K562 (cell line): Measurements from ENCODE around the gene TOM1. TPM values are rescaled to one million over a fixed set of nuclear protein-coding genes. Genes with fewer than 3 reads are reported as not detected.

Experiments used
- CBFB ChIP-seq: sonication (generic); formaldehyde crosslinking; IDR thresholded peaks from 2 replicates; pipeline ENCODE4 v1.4.0; 2020; ENCODE audit warnings: mild to moderate bottlenecking, missing genetic modification reagents
- KDM1A ChIP-seq, 2 experiments: fragments of 450-650 bp; IDR thresholded peaks; 2 replicates each; pipeline ENCODE4 v1.6.1; 2016; ENCODE audit warnings: mild to moderate bottlenecking in 2 of 2
- PHF21A ChIP-seq: fragments of 450-650 bp; IDR thresholded peaks from 2 replicates; pipeline ENCODE4 v1.6.1; 2017; ENCODE audit warnings: low read depth, borderline replicate concordance
- polyA plus RNA-seq, 8 experiments: library from polyadenylated mRNA; depleted of rRNA in 4 of 8; stranded (reverse) in 5 of 8; unstranded in 3 of 8; fragments of >200 nt; fragmentation: Nextera tagmentation in 2 of 8; fragmentation: Illumina TruSeq in 1 of 8; extraction: Ambion mirVana in 2 of 8; extraction: Trizol in 1 of 8; gene quantifications; 2 replicates each; pipeline versions ENCODE4 v1.2.1 to v1.2.3, GENCODE V29; 2011 to 2014; ENCODE audit warnings: inconsistent platforms in 1 of 8, missing spikeins in 1 of 8
- total RNA-seq, 7 experiments: library from RNA; depleted of rRNA in 6 of 7; stranded (reverse); fragments of >200 nt in 6 of 7; fragmentation: Illumina TruSeq in 2 of 7; extraction: Trizol in 2 of 7; gene quantifications; 2 replicates each; pipeline versions ENCODE4 v1.2.1 to v1.2.3, GENCODE V29; 2011 to 2021; ENCODE audit warnings: low replicate concordance in 1 of 7
- TF ChIP-seq, protein P1 (sequence below), 2 experiments: fragments of 450-650 bp in 1 of 2; sonication (generic) in 1 of 2; formaldehyde crosslinking in 1 of 2; IDR thresholded peaks in 1 of 2; conservative IDR thresholded peaks in 1 of 2; 2 replicates each; pipeline versions ENCODE4 v1.6.1 to v1.8.1; 2016 to 2023; ENCODE audit warnings: mild to moderate bottlenecking in 2 of 2, moderate library complexity in 2 of 2, inconsistent platforms in 1 of 2, missing genetic modification reagents in 1 of 2
- TF ChIP-seq, protein P2 (sequence below): fragments of 450-650 bp; conservative IDR thresholded peaks from 2 replicates; pipeline ENCODE4 v1.6.1; 2016; ENCODE audit warnings: missing genetic modification characterization, low read depth, mild to moderate bottlenecking, control low read depth, missing compliant biosample characterization
- TF ChIP-seq, protein P3 (sequence below): fragments of 200-800 bp; sonication (Bioruptor generic); IDR thresholded peaks from 2 replicates; pipeline ENCODE4 v1.6.1; 2017; ENCODE audit warnings: missing genetic modification characterization, missing compliant biosample characterization

Gene TOM1
- total and polyA plus RNA-seq, 9 of the 15 experiments (the other 6 are each of a cell fraction or from before 2014, with no cell fraction given) = 0.64 to 20.6 (median 12.0) TPM

DNA sequence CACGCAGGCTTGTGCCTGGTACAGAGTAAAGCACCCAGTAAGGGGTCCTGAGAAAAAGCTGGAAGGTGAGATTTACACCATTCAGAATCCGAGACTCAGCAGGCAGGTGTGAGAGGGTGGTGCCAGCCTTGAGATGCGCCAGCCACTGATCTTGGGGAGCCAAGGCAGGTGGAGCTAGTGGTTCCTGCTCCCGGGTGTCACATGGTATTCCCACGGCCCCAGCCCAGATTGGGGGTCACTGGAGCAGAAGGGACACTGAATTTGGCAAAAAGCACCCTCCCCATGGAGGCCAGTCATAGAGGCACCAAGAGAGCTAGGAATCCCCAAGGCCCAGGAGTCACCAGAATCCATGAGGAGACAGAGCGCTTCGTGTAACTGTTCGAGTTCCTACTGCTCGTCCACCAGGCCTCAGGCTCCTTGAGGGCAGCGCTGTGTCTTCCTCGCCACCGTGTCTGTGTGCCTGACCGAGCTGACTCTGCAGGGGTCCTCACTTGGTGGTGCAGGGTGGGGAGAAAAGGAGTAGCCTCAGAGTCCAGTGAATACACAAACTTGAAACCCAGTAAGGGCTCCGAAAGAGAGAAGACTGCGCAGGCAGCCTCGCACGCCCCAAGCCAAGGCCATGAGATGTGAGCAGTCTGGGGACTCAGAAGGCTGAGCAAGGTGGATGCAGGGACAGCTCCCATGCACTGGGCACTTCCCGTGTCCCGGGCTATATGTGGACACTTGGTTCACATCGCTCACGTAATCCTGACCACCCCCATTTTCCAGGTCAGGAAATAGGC lies 28.2 kb downstream of the TOM1 start (continued):
- TF ChIP-seq, protein P1, sequence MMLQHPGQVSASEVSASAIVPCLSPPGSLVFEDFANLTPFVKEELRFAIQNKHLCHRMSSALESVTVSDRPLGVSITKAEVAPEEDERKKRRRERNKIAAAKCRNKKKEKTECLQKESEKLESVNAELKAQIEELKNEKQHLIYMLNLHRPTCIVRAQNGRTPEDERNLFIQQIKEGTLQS (IDR thresholded peaks at IDR 0.05) = no peak
- TF ChIP-seq, protein P1 (CRISPR knock-in tag; conservative IDR thresholded peaks at IDR 0.05) = no peak
- TF ChIP-seq, protein P2, sequence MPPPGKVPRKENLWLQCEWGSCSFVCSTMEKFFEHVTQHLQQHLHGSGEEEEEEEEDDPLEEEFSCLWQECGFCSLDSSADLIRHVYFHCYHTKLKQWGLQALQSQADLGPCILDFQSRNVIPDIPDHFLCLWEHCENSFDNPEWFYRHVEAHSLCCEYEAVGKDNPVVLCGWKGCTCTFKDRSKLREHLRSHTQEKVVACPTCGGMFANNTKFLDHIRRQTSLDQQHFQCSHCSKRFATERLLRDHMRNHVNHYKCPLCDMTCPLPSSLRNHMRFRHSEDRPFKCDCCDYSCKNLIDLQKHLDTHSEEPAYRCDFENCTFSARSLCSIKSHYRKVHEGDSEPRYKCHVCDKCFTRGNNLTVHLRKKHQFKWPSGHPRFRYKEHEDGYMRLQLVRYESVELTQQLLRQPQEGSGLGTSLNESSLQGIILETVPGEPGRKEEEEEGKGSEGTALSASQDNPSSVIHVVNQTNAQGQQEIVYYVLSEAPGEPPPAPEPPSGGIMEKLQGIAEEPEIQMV (tag) = no peak
- TF ChIP-seq KDM1A (IDR thresholded peaks at IDR 0.05) (no peak), PHF21A (no peak), CBFB (no peak)
- TF ChIP-seq, protein P3, sequence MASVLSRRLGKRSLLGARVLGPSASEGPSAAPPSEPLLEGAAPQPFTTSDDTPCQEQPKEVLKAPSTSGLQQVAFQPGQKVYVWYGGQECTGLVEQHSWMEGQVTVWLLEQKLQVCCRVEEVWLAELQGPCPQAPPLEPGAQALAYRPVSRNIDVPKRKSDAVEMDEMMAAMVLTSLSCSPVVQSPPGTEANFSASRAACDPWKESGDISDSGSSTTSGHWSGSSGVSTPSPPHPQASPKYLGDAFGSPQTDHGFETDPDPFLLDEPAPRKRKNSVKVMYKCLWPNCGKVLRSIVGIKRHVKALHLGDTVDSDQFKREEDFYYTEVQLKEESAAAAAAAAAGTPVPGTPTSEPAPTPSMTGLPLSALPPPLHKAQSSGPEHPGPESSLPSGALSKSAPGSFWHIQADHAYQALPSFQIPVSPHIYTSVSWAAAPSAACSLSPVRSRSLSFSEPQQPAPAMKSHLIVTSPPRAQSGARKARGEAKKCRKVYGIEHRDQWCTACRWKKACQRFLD (CRISPR knock-in tag) = no peak
- TF ChIP-seq, all 486 proteins: peak for 0
